GM19467 (cell line): ENCODE measurements around the gene NOS1AP.
"Not testable (repeated sequence)": the region's sequence is repeated elsewhere in the genome, so short reads cannot be mapped to it uniquely, and the experiment has no call there.

ENCODE experiments used
- ATAC-seq: cut with Tn5 transposase; IDR thresholded peaks from one replicate; pipeline ENCODE4 v1.9.1; 2021; ENCODE audit warnings: mild to moderate bottlenecking, moderate library complexity; ENCODE audit not compliant: unreplicated experiment

The NOS1AP gene

DNA sequence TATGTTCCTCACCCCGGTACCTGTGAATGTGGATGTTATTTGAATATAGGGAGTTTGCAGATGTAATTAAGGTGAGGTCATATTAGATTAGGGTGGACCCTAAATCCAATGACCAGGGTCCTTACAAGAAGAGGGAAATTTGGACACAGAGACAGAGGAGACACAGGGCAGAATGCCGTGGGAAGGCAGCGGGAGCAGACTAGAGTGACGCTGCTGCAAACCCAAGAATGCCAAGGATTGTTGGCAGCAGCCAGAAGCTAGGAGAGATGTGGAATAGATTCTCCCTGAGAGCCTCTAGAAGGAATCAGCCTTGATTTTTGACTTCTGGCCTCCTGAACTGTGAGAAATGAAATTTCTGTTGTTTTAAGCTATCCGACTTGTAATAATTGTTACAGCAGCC is 253.5 kb downstream of the NOS1AP start:
- ATAC-seq, result no peak

DNA sequence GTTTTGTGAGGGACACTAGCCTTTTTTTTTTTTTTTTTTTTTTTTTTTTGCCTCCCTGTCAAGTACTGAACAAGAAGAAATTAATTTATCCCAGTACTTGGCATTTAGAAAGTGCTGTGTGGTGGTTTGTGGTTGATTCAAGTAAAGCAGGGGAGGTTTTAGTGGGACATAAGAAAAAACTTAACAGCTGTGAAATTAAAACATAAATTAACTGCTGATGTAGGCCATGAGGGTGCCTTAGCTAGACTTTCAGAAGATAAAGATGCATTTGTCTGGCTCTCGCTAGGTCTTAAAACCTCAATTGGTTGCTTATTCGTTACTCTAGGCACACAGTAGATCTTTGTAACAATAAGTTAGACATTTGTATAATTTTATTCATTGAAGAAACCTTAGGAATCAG is 254.9 kb downstream of the NOS1AP start:
- no peak for ATAC-seq

DNA sequence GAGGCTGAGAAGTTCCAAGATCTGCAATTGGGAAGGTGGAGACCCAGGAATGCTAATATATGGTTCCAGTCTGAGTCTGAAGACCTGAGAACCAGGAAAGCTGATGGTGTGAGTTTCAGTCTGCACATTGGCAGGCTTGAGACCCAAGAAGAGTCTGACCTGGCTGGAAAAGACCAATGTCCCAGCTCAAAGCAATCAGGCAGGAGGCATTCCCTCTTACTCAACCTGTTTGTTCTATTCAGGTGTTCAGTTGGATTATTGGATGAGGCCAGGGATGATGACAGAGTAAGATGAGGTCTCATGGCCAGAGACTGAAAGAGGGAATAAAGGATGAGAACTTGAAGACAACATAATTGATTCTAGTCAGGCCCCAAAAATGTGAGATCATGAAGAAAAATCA is 257.1 kb downstream of the NOS1AP start:
- no peak for ATAC-seq

DNA sequence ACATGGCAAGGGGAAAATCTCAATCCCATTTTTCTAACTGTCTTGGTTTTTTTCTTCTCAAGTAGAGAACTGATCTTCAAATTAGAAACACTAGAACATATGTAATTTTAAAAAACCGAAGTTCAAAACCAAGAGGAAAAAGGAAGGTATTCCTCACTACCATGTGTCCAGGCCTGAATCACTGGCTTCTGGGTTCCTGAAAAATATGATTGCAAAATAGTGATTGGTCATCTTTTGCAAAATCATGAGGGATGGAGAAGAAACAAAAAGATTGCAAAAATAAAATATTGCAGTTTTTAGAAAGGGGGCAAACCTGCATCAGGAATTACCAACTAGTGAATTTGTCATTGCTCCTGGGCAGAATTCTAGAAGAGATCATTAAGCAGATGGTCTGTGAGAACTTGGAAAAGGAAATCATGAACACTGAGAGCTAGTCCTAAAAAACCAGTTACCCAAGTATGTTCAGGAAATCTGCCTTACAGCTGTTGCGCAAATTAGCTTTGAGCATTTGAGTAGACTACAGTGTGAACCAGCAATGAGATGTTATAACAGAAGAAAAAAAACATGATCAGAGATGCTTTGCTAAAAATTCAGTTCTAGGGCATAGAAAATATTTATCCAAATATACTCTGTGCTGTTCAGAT is 257.8 kb downstream of the NOS1AP start:
- ATAC-seq, result no peak

DNA sequence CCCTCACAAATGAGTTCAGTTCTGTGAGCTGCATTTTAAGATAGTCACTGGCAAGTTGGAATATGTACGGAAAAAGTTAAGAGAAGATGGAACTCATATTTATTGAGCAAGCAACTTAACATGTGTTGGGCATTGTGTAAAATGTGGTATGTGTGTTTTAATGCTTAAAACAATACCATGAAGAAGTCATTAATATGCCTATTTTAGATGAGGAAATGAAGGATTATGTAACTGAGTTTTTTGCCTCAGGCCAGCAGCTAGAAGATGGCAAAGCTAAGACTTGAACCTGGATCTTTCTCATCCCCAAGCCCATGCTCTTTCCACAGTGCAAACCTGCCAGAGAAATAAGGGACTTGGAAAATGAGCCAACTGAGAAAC is 258.3 kb downstream of the NOS1AP start:
- ATAC-seq, result no peak

- no peak for ATAC-seq
These were observed 259.0 kb downstream of the NOS1AP start for GRCh38 chr1:162328512-162328911.

- no peak for ATAC-seq
These were observed 260.3 kb downstream of the NOS1AP start for GRCh38 chr1:162329826-162330225.

- no peak for ATAC-seq
These were observed 264.5 kb downstream of the NOS1AP start for GRCh38 chr1:162333991-162334390.

DNA sequence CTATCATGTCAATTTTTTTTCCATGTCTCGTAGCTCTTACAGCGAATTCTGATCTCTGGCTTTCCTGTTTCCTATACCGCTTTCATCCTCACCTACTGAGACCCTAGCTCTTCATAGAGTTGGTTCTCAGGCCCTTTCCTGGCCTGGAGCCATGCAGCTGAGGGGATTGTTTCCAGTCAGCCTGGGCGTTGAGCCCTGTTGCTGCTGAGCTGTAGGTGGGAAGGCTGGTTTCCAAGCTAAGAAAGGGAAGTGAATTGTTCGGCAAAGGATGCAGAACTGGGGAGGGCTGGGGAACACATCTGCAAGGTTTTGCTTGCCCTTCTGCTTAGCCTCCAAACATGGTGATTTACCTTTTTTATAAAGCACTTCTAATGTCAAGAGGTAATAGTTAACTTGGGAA is 265.6 kb downstream of the NOS1AP start:
- ATAC-seq, result no peak

- no peak for ATAC-seq
These were observed 267.3 kb downstream of the NOS1AP start for GRCh38 chr1:162336621-162337285.

GRCh38 chr1:162342452-162342983 is 273.0 kb downstream of the NOS1AP start:
- no peak for ATAC-seq

DNA sequence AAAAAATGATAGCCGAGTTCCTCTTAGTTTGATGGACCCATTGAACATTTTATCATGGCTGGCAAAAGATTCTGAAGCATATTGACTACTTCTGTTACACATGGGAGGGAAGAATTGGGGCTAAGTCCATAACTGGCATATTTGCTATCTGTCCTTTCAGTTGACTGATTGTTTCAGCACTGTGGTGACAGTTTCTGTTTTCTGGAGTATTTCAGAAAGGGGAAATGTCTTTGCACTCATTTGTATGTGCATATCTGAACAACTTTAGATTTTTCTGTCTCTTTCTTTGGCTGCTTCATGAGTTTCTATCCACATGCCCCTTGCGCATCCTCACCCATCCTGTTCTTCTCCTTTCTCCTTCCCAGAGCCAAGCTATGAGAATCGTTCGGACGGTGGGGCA is 274.0 kb downstream of the NOS1AP start:
- no peak for ATAC-seq

DNA sequence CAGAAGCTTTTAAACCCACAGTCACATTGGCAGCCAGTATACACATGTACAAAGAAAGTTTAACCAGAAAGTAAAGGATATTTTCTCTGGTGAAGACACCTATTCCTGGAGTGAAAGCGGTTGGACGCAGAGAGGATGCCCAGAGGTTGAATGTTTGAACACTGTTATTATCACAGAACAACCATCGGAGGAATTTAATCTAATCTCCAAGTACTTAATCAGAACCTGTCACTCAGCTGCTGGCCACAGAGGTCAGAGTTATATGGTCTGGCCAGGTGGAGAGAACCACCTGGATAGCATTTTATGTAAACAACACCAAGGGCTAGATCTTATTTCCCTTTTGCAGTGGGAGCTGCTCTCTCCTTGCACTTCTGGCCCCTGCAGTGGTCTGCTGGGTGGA is 277.8 kb downstream of the NOS1AP start:
- ATAC-seq, result no peak

DNA sequence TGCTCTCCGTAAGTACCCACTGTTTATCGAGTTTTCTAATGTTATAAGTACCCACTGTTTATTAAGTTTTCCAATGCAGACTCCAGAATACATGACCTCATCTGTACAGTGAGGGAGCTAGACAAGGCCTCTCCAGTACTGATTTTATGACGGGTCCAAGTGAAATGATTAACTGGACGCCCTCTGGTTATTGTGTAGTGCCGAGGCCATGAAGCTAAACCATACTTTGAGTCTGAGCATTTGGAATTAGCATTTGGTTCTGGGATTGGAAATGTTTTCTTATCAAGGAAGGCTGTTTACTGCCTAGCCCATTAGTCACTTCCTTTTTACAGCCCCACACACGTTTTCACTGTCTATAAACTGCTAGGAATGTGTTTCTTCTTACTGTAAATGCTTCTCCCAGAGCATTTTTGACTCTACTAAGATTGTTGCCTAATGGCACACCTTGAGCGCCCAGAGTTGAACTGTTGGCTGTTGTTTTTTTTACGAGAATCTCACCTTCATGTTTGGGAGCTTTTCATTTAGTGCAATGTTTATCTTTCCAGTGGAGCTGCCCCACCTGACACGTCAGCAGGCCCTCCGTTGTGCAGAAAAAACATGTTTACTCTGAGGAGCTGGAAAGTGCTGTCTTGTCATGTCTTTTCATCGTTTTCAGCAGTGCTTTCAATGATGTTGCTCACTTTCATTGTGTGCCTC is 280.3 kb downstream of the NOS1AP start:
- ATAC-seq, result no peak

DNA sequence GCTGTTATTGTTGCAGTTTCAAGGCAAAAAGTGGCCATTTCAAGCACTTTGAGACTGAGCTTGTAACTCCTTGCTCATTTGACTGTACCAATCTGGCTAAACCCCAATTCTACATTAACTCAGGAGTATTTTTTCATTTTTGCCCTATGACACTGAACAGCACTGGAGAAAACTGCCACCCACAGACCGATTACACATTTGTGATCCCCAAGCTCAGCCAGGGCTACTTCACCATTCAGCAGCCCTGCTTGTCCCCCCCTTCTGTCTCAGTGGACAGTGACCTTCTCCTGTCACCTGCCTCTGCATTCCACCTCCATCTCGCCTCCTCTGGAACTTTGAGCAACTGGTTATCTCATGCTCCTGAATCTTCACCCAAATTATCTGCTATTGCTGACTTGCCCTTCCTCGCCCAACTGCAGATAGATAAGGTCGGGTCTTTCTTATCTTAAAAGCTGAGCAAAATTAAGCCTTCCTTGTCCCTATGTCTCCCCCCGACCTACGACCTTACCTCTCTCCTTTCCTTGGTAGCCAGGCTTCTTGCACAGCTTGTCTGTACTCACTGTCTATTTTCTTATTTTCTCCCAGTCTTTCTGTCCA is 281.9 kb downstream of the NOS1AP start:
- no peak for ATAC-seq

GRCh38 chr1:162351874-162352273 is 282.4 kb downstream of the NOS1AP start:
- ATAC-seq, result not testable (repeated sequence)

- no peak for ATAC-seq
These were observed 283.6 kb downstream of the NOS1AP start for GRCh38 chr1:162353078-162353477.

GRCh38 chr1:162353702-162354101 is 284.2 kb downstream of the NOS1AP start:
- no peak for ATAC-seq

DNA sequence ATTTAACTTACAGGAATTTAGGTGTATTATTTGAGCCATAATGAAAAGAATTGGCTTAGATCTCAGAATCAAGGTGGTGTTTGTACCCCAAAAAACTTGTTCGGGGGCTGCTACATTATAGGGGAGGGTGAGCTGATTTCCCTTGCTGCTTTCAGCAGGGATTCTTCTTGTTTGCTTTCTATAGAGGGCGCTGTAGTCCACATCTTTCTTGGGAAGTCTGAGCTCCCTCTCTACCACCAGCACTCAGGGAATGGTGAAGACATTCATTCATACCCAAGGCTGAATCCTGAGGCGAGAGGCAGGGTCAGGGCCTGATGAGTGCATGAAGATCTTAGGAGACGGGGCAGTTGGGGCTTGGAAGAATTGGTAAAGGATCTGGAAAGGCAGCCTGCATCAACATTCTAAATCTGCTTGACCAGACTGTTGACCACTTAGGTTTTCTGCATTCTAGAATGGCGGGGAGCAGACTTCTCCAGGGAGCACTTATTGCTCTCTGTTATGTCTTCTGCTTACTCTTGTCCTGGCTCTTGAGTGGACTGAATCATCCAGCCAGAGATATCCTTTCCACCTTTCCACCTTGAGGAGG is 288.3 kb downstream of the NOS1AP start:
- ATAC-seq, result no peak

DNA sequence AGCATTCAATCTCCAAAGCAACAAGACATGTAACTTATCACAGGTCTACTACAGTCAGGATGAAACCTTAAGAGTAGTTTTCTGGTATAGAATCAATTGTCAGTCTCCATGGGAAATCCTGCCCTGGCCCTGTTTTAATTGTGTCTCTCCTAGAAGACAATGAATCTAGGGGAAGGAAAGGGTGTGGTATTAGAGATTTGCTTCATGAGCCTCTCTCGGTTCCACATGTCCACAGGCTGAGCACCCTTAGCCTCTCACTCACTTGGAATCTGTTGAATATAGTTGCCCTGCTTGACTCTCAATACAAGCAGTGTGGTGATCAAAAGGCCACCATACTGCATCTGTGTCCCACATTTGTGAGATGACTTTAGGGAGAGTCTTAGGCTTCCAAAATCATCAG is 289.4 kb downstream of the NOS1AP start:
- ATAC-seq, result no peak

DNA sequence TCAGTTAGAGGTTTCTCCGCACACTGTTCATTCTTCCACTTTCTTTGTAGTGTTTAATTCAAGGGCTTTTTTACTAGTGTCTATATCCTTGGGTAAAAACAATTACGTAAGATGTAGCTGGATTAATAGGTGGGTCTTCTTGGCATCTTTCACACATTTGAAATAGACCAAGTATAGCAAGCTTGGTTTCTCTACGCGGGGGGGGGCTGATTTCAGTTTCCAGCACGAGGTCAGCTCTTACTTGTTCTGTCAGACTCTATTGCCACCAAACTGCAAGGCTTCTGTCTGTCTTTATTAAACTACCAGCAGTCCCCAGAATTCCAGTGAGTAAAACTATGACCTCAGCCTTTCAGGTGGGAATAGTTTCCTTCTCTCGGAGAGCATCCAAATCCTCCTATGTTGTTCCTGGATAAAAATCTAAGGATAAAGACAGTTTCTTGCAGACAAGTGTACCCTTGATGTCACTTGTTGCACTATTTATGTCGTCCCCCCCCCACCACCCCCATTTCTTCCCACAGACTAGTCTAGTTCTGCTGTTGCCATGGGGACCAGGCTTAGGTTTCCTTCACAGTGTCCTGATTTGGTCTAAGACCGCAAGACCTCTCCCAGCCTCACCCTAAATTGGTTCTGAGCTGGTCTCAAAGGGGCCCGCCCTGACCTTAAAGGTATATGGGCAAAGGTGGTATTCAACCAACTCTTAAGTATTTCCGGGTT is 290.2 kb downstream of the NOS1AP start:
- no peak for ATAC-seq
